NCI-H82 (cell line): Measurements from ENCODE around the gene TAMALIN.

Source experiments
- DNase-seq: peaks from one replicate; lab custom pipeline; 2025; lab: John Stamatoyannopoulos, UW

Gene TAMALIN

DNA sequence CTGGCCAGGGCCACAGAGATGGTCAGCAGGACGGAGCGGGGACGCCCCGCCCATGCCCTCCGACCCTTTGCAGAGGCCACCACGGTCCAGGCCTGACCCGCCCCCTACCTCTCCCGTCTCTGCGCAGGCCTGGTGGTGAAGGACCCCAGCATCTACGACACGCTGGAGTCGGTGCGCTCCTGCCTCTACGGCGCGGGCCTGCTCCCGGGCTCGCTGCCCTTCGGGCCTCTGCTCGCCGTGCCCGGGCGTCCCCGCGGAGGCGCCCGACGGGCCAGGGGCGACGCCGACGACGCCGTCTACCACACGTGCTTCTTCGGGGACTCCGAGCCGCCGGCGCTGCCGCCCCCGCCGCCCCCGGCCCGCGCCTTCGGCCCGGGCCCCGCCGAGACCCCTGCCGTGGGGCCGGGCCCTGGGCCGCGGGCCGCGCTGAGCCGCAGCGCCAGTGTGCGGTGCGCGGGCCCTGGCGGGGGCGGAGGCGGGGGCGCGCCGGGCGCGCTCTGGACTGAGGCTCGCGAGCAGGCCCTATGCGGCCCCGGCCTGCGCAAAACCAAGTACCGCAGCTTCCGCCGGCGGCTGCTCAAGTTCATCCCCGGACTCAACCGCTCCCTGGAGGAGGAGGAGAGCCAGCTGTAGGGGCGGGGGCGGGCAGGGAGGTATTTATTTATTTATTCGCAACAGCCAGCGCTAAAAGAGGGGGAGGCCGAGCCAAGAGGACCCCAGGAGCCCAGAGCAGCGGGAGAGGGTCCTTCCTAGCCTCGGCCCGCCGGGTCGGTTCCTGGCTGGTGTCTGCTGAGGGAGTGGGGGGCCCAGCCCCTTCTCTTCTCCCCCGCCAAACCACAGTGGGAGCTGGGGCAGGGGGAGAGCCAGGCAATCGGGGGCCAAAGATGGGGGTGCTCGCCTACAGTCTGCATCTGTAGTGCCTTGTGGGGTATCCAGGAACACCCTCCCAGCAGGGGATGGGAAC is 8.1 kb downstream of the TAMALIN start:
- DNase-seq: no peak

- no peak for DNase-seq
These were observed 8.8 kb downstream of the TAMALIN start for GRCh38 chr12:52015532-52016041.

- DNase-seq: no peak
These were observed 11.8 kb downstream of the TAMALIN start for GRCh38 chr12:52018433-52019112.

- no peak for DNase-seq
These were observed 12.5 kb downstream of the TAMALIN start for GRCh38 chr12:52019113-52019770.

DNA sequence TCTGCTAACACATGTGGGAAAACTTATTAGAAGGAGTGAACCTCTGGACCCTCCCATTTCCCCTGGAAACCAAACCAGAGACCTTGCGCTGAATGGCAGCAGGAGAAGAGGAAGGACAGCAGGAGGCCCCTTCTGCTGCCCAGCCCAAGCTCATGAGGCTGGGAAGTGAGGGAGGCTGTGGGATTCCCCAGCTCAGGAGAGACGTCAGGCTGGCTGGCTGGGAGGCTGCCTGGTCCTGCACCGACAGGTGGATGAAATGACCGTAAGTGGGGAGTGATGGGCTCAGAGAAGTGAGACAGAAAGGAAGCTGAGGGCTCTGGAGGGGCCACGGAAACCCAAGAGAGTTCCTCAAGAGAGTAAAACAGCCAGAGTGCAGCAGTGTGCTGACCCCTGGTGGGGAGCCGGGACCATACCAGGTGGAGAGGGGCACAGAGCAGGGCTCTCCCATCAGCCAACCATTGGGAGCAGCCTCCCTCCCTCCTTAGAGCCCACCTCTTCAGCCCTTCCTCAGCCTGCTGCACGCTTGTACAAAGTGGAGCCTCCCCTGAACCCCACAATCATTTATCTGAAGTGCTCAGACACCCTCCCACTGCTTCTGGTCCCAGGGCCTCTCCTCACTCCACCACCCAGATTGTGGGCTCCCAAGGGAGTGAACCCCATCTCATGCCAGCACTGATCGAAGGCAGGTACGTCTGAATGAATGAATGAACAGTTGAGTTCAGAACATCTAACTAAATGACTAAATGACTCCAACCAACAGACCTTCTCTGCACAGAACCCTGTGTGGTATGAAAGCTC is 14.0 kb downstream of the TAMALIN start:
- peak; percentile 90 for DNase-seq

- DNase-seq: peak; percentile 58
These were observed 16.1 kb downstream of the TAMALIN start for GRCh38 chr12:52022841-52023181.

DNA sequence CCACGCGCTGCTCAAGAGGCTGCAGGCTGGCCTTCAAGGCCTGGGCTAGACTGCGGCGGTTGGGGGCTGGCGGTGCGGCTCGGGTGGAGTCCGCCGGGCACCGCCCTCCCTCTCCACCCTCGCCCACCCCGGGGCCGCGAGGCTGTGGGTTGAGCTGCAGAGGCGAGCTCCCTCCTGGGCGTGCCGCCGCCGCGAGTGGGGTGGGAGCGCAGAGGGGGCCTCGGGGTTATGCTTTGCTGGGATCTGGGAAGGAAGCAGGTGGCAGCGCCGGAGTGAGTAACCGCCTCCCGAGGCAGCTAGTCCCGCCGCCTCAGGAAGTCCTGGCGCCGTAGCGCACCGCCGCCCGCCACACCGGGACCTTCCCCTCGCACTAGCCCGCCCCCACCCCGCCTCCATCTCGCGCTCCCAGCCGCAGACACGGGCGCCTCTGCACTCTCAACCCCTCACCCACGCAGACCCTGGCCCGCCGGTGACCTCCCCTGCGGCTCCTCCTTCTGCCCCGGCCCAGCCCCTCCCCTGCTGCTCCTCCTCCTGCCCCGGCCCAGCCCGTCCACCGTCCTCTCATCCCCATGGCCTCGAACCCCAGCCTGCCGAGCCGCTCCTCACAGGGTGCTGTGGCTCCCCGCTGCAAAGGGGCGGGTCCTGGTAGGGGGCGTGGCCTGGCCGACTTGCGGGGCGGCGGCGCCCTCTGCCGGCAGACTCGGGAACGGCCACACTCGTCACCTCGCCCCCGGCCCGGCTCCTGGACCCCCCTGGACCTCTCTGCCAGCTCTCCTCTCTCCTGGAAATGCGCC is 16.6 kb downstream of the TAMALIN start:
- DNase-seq: peak; percentile 90

- no peak for DNase-seq
These were observed 17.4 kb downstream of the TAMALIN start for GRCh38 chr12:52023976-52024688.

DNA sequence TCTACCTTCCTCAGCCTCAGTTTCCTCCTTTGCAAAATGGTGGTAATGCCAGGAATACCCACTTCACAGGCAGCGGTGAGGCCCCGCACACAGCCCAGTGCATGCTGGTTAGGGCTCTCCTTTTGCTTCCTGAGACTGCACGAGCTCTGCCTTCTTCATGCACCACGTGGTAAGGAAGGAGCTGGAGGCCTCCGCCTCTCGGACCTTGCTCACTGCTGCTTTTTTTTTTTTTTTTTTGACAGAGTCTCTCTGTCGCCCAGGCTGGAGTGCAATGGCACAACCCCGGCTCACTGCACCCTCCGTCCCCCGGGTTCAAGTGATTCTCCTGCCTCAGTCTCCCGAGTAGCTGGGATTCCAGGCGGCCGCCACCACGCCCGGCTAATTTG is 18.1 kb downstream of the TAMALIN start:
- no peak for DNase-seq

DNA sequence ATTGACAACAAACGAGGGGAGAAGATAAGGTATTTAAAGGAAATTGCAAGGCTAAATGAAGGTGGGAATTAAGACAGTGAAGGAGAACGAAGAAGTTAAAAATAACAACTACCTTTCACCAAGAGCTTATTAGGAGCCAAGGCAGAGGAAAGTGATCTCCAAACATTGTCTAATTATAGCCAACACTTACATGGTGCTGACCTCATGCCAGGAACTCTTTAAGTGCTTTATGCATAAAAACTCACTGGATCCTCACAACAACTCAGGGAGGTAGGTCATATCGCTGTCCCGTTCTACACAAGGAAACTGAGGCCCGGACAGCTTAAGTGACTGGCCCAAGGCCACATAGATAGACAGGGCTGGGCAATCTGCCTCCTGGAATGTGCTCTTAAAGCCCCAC is 19.5 kb downstream of the TAMALIN start:
- DNase-seq: no peak

DNA sequence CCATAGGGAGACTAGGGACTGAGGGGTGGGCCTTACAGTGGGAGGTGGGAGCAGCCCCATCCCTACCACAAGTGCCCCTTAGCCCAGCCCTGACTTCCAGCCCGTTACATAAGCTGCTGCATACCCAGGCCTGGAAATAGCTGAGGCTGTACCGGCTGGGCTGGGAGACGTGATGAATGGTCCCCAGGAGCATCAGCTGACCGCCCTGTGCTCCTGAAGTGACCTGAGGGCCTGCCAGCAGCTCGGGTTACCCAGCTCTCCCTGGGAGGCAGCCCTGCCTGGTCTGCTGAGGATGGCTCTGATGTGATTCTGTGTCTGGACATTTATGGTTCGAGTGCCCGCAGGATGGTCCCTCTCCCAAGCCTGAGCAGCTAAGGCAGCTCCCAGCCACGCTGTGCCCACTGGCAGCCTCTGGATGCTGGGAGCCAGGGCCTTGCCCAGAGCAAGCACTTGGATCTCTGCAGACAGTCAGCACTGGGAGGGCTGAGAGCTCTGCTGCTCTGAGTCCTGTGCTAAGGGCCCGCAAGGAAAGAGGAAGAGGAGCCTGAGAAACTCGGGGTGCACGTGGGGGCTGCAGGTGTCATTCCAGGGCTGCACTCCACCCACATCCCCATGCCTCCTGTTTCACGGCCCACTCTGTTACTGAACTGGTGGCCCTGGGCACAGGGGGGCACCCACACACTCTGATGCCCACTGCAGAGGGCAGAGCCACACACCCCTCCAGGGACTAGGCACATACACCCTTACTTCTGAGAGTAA is 20.5 kb downstream of the TAMALIN start:
- no peak for DNase-seq

DNA sequence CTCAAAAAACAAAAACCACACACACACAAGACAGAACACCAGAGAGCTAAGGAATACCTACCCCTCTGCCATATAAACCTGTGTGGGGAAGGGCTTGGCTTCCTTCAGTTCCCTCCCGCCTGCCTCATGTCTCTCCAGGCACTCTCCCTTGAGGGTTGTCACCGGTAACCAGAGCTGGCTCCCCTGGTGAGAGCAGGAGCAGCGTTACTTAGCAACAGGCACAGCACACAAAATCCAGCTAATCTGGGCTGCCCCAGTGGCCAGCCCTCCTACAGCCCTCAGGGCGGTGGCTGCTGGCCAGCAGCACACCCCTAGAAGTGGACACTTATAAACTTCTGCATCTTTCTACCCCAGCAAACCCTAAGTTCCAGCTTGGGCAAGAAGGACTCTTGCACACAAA is 22.9 kb downstream of the TAMALIN start:
- DNase-seq: peak; percentile 86

DNA sequence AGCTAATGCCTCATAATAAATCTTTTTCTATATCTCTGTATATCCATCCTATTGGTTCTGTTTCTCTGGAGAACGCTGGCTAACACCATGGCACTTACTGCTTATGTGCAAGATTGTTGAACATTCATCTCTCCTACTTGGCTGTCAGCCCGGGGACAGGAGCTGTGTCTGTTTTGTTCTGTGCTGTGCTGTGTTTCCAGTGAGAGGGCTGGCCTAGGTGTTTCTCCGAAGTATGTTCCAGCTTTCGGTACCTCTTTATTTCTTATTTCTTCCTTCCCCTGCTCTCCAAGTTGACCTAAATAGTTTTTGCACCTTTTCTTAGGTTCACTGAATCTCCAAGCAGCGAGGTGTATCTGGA is 25.7 kb downstream of the TAMALIN start:
- no peak for DNase-seq

DNA sequence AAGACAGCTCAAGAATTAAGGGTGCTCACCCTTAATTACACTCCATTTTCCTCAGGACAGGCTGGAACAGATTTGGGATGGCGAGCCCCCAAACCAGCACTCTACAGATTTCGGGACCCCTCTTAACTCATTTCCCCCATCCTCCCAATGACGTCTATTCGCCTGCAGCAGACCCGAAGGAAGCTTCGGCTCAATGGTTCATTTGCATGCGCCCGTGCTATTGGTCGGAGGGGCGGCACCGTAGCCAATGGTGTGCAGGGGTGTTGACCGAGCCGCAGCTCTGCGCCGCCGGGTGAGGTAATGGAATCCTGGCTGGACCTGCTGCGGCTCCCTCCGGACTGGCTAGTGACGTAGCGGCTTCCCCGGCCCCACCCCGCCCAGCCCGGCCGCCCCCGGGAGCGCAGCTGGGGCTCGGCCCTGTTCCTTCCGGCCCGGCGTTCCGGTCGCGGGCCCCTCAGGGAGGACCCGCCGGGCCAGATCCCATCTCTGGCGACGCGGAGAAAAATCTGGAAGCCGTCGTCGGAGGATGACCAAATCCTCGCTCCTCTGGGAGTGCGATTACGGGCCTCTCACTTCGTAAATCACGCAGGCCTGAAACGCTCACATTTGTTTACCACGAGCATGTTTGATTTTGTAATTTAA is 26.2 kb downstream of the TAMALIN start:
- DNase-seq: peak; percentile 99

- peak; percentile 44 for DNase-seq
These were observed 26.8 kb downstream of the TAMALIN start for GRCh38 chr12:52033446-52034140.

GRCh38 chr12:52035190-52035589 is 28.4 kb downstream of the TAMALIN start:
- no peak for DNase-seq

DNA sequence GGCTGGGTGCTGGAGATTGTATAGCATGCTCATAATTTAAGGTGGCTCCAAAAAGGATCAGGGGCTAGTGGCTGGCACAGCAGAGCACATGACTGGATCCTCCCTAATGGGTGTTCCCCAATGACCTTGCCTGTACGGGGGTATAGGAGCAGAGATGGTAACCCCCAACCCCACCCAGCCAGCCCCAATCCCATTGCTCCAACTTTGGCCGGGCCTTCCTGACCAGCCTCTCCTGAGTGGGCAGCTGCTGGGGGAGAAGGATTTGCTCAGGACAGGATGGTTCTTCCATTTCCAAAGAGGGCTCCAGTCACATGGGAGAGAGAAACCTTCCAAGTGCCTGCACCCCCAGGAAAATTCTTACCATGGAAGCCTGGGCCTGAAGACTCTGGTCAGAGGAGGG is 29.2 kb downstream of the TAMALIN start:
- no peak for DNase-seq

DNA sequence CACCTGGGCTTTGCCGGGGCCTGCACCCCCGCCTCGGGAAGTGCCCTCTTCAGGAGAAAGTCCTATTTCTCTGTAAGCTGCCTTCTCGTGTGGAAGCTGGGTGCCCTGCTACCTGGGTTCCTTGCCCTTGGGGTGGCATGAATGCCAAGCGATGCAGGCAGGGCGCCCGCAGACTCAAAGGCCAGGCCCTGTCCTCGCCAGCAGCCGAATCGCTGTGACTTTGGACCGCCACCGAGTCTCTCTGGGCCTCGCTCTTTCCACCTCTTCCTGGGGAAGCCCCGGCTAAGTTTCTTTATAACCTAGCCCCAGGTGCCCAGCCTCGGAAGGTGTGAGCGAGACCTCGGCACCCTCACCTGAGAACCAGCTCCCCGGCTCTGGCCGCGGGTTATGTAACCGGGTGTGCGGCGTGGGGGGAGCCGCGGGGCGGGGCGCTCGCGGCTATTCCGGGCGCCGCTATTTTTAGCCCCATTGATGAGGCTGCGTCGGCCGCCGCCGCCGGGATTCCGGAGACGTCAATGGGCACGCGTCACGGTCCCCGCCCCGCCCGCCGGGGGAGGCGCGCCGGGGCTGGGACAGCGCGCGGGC is 29.9 kb downstream of the TAMALIN start:
- DNase-seq: peak; percentile 83
